GM10248 (cell line): ENCODE measurements around the gene SEPHS1.

Experiments
- CTCF ChIA-PET: fragments of 300-600 bp; sonication (Branson Sonifier 250); formaldehyde crosslinking; extraction: SDS; loops from one replicate; lab custom pipeline; 2021; ENCODE audit warnings: antibody characterized with exemption; lab: Yijun Ruan, JAX
- POLR2A ChIA-PET: fragments of 350-650 bp; sonication (Branson Sonifier 250); formaldehyde crosslinking; extraction: SDS; loops from one replicate; lab custom pipeline; 2020; ENCODE audit warnings: antibody characterized with exemption; lab: Yijun Ruan, JAX
- DNase-seq: peaks from one replicate; pipeline ENCODE4 v3.0.0; 2012; ENCODE audit errors: extremely low spot score
- CTCF ChIP-seq: IDR thresholded peaks from 2 replicates; pipeline ENCODE4 v1.5.1; 2012; ENCODE audit warnings: mild to moderate bottlenecking, low read depth; ENCODE audit errors: extremely low read depth, missing control alignments, control extremely low read depth

SEPHS1 gene

GRCh38 chr10:13328126-13328525 lies 20.0 kb downstream of the SEPHS1 start:
- ChIA-PET POLR2A (no interaction called here), CTCF (interaction anchor here (1.0 kb wide), 1 partner anchor 11 kb away, joined by 3 read pairs; no protein-coding TSS in a partner anchor)
- no peak for TF ChIP-seq CTCF
- DNase-seq = no peak

GRCh38 chr10:13327534-13327933 lies 20.6 kb downstream of the SEPHS1 start:
- no peak for DNase-seq
- ChIA-PET POLR2A (no interaction called here), CTCF (no interaction called here)
- TF ChIP-seq CTCF = no peak

GRCh38 chr10:13322615-13323148 lies 25.4 kb downstream of the SEPHS1 start:
- ChIA-PET CTCF (interaction anchor here (1.2 to 2.0 kb wide), 3 partner anchors 13 to 118 kb away, joined by 3 to 10 read pairs (median 3); no protein-coding TSS in a partner anchor), POLR2A (no interaction called here)
- no peak for TF ChIP-seq CTCF
- no peak for DNase-seq

GRCh38 chr10:13321576-13321975 lies 26.5 kb downstream of the SEPHS1 start:
- POLR2A ChIA-PET = interaction anchor here (0.7 kb wide), 1 partner anchor 14 kb away, joined by 3 read pairs; no protein-coding TSS in a partner anchor
- CTCF ChIA-PET = interaction anchor here (1.2 to 2.0 kb wide), 2 partner anchors 19 to 119 kb away, joined by 3 to 10 read pairs; no protein-coding TSS in a partner anchor
- DNase-seq = no peak
- TF ChIP-seq CTCF = no peak

- TF ChIP-seq CTCF = no peak
- ChIA-PET POLR2A (no interaction called here), CTCF (interaction anchor here (0.6 to 1.5 kb wide), 5 partner anchors 8 to 159 kb away, joined by 3 to 4 read pairs (median 3); no protein-coding TSS in a partner anchor)
Measured at GRCh38 chr10:13319166-13319565, 28.9 kb downstream of the SEPHS1 start.

GRCh38 chr10:13317474-13317873 lies 30.6 kb downstream of the SEPHS1 start:
- no peak for TF ChIP-seq CTCF
- DNase-seq = no peak
- ChIA-PET CTCF (interaction anchor here (1.0 to 3.9 kb wide), 3 partner anchors 10 to 34 kb away, joined by 3 to 30 read pairs (median 4); partner anchors contain the start of gene PHYH), POLR2A (interaction anchor here (0.8 kb wide), 1 partner anchor 15 kb away, joined by 8 read pairs; no protein-coding TSS in a partner anchor)

More at GRCh38 chr10:13319166-13319565, 28.9 kb downstream of the SEPHS1 start:
- no peak for DNase-seq
